ENCODE measurements around the gene APBA1. TPM values are rescaled to one million over a fixed set of nuclear protein-coding genes. Genes with fewer than 3 reads are reported as not detected.

The APBA1 gene
- total and polyA plus RNA-seq, 2 donors (not counting 1 experiment from before 2014, with no cell fraction given): 0.01 to 0.05 TPM

- no peak for TF ChIP-seq CTCF (IDR thresholded peaks at IDR 0.05)
- TF ChIP-seq EZH2 (IDR thresholded peaks at IDR 0.05; ENCODE audit: borderline replicate concordance, insufficient read depth, low read depth, low read length, poor library complexity, severe bottlenecking): no peak
- ATAC-seq (ENCODE audit: low read depth) (no peak), DNase-seq (no peak)
- Histone ChIP-seq H3K4me3 (ENCODE audit: control extremely low read depth in 1 of 5, extremely low read depth in 1 of 5, insufficient read depth in 1 of 5, low read depth in 2 of 5, low read length in 4 of 5) (no peak overlapping the region), H3K4me2 (replicated peaks; ENCODE audit: low read depth, low read length, poor library complexity, severe bottlenecking) (no peak overlapping the region), H3K9me3 (ENCODE audit: control extremely low read depth in 1 of 3, control insufficient read depth in 2 of 3, insufficient read depth in 1 of 3, low read length in 2 of 3) (no peaks in the 10 kb centered on the region), H4K20me1 (ENCODE audit: control insufficient read depth, insufficient read depth, low read length, poor library complexity, severe bottlenecking) (no peaks in the 10 kb centered on the region), H3K27ac (ENCODE audit: low read length in 2 of 2) (no peak overlapping the region), H3K79me2 (ENCODE audit: control insufficient read depth, insufficient read depth, low read length) (no peaks in the 10 kb centered on the region), H2AFZ (ENCODE audit: insufficient read depth, low read depth, low read length, poor library complexity, severe bottlenecking) (no peak overlapping the region), H3K36me3 (replicated peaks in 1 of 2; ENCODE audit: control extremely low read depth in 1 of 2, control insufficient read depth in 1 of 2, extremely low read depth in 1 of 2, insufficient read depth in 2 of 2, low read length in 1 of 2) (no peaks in the 10 kb centered on the region), H3K4me1 (ENCODE audit: control insufficient read depth in 2 of 2, insufficient read depth in 2 of 2, low read length in 2 of 2) (no peaks in the 10 kb centered on the region), H3K9ac (ENCODE audit: low read length) (no peak overlapping the region), H3K27me3 (replicated peaks in 1 of 4; ENCODE audit: control extremely low read depth in 1 of 4, control insufficient read depth in 3 of 4, insufficient read depth in 4 of 4, low read length in 3 of 4) (peaks cover 0 to 11% (median 3%) of the 10 kb centered on the region in 4 experiments)
- Mint-ChIP-seq H3K4me3 (no peak overlapping the region), H3K27me3 (peaks cover 14% of the 10 kb centered on the region), H3K27ac (no peak overlapping the region), H3K9me3 (ENCODE audit: insufficient read depth) (no peaks in the 10 kb centered on the region), H3K4me1 (no peaks in the 10 kb centered on the region)
- ChIA-PET POLR2A (no interaction called here), CTCF (no interaction called here)
- intact Hi-C loops (cut with micrococcal nuclease): no loop called here
- WGBS (ENCODE audit: insufficient coverage): 80% methylated on average over 1 of the region's 2 CpGs
Observed at GRCh38 chr9:69472101-69472620, 200.0 kb downstream of the APBA1 start.

- no peaks in the 10 kb centered on the region for H3K9me3 Mint-ChIP-seq (ENCODE audit: insufficient read depth)
- H3K27me3 Mint-ChIP-seq: peaks cover 9% of the 10 kb centered on the region
- CTCF ChIA-PET: no interaction called here
- no peak for TF ChIP-seq CTCF (IDR thresholded peaks at IDR 0.05)
- no peak for TF ChIP-seq EZH2 (IDR thresholded peaks at IDR 0.05; ENCODE audit: borderline replicate concordance, insufficient read depth, low read depth, low read length, poor library complexity, severe bottlenecking)
- no CpG with 5 or more reads among the region's 2 CpGs for WGBS (ENCODE audit: insufficient coverage)
- Histone ChIP-seq H3K27me3 (replicated peaks in 1 of 4; ENCODE audit: control extremely low read depth in 1 of 4, control insufficient read depth in 3 of 4, insufficient read depth in 4 of 4, low read length in 3 of 4) (peaks cover 0 to 11% (median 3%) of the 10 kb centered on the region in 4 experiments), H3K27ac (ENCODE audit: low read length in 2 of 2) (no peak overlapping the region), H4K20me1 (ENCODE audit: control insufficient read depth, insufficient read depth, low read length, poor library complexity, severe bottlenecking) (no peaks in the 10 kb centered on the region), H3K79me2 (ENCODE audit: control insufficient read depth, insufficient read depth, low read length) (no peaks in the 10 kb centered on the region), H3K4me2 (replicated peaks; ENCODE audit: low read depth, low read length, poor library complexity, severe bottlenecking) (no peak overlapping the region), H3K4me1 (ENCODE audit: control insufficient read depth in 2 of 2, insufficient read depth in 2 of 2, low read length in 2 of 2) (no peaks in the 10 kb centered on the region), H3K9me3 (ENCODE audit: control extremely low read depth in 1 of 3, control insufficient read depth in 2 of 3, insufficient read depth in 1 of 3, low read length in 2 of 3) (no peaks in the 10 kb centered on the region), H3K9ac (ENCODE audit: low read length) (no peak overlapping the region), H3K36me3 (replicated peaks in 1 of 2; ENCODE audit: control extremely low read depth in 1 of 2, control insufficient read depth in 1 of 2, extremely low read depth in 1 of 2, insufficient read depth in 2 of 2, low read length in 1 of 2) (no peaks in the 10 kb centered on the region), H2AFZ (ENCODE audit: insufficient read depth, low read depth, low read length, poor library complexity, severe bottlenecking) (no peak overlapping the region), H3K4me3 (ENCODE audit: control extremely low read depth in 1 of 5, extremely low read depth in 1 of 5, insufficient read depth in 1 of 5, low read depth in 2 of 5, low read length in 4 of 5) (no peak overlapping the region)
- no peak overlapping the region for H3K27ac Mint-ChIP-seq
- intact Hi-C loops (cut with micrococcal nuclease): no loop called here
- no peaks in the 10 kb centered on the region for H3K4me1 Mint-ChIP-seq
- ATAC-seq (ENCODE audit: low read depth): no peak
- DNase-seq: no peak
- POLR2A ChIA-PET: no interaction called here
- H3K4me3 Mint-ChIP-seq: no peak overlapping the region
Observed at GRCh38 chr9:69471433-69471832, 200.7 kb downstream of the APBA1 start.

Data from B cell (primary cell).